SJCRH30 (cell line): ENCODE results near the gene NPSR1. TPM values are rescaled to one million over a fixed set of nuclear protein-coding genes. Genes with fewer than 3 reads are reported as not detected.
"Not testable (repeated sequence)": the region's sequence is repeated elsewhere in the genome, so short reads cannot be mapped to it uniquely, and the experiment has no call there.

Source experiments
- DNase-seq, 2 experiments: peaks; one replicate each; pipeline ENCODE4 v3.0.0-alpha.2; 2015 to 2020
- H3K27ac ChIP-seq: fragments of 250-450 bp; sonication (Bioruptor Pico); 2 replicates; pipeline ENCODE4 v1.5.1; 2020; ENCODE audit warnings: mild to moderate bottlenecking, moderate library complexity
- H3K27me3 ChIP-seq: fragments of 250-450 bp; sonication (Bioruptor Pico); 2 replicates; pipeline ENCODE4 v1.5.1; 2020; ENCODE audit warnings: mild to moderate bottlenecking, moderate library complexity
- H3K36me3 ChIP-seq: fragments of 250-450 bp; sonication (Bioruptor Pico); 2 replicates; pipeline ENCODE4 v1.5.1; 2020; ENCODE audit warnings: mild to moderate bottlenecking, moderate library complexity
- H3K4me1 ChIP-seq: fragments of 250-450 bp; sonication (Bioruptor Pico); 2 replicates; pipeline ENCODE4 v1.5.1; 2020; ENCODE audit warnings: mild to moderate bottlenecking, moderate library complexity
- H3K4me3 ChIP-seq: fragments of 250-450 bp; sonication (Bioruptor Pico); 2 replicates; pipeline ENCODE4 v1.5.1; 2020; ENCODE audit warnings: mild to moderate bottlenecking, moderate library complexity
- H3K9me3 ChIP-seq: fragments of 250-450 bp; sonication (Bioruptor Pico); replicated peaks from 2 replicates; pipeline ENCODE4 v1.5.1; 2020; ENCODE audit warnings: mild to moderate bottlenecking, moderate library complexity
- total RNA-seq: library from RNA; depleted of rRNA; stranded (reverse); fragments of >200 nt; shearing (Covaris generic); gene quantifications from 2 replicates; pipeline ENCODE4 v1.2.3, GENCODE V29; 2014; rRNA removed

NPSR1 gene
- not detected in 2 replicates for total RNA-seq

- H3K4me1 ChIP-seq = no peaks in the 10 kb centered on the region
- H3K4me3 ChIP-seq = no peak within 1 kb of the TSS
- no peak within 1 kb of the TSS for H3K27ac ChIP-seq
Observed at GRCh38 chr7:34657632-34658268, at the start of gene NPSR1. Gene NPSR1, plus strand, starts transcription at chr7:34658218. Its CDS starts 195 bp downstream, at chr7:34658413.

GRCh38 chr7:34612661-34613060 is 45.4 kb upstream of the NPSR1 start:
- no peak overlapping the region; the same call in 1 of the 2 replicates for H3K27ac ChIP-seq
- peak in 1 of 2 experiments; percentile 14 for DNase-seq
- H3K4me3 ChIP-seq = no peak overlapping the region

More at GRCh38 chr7:34657632-34658268, at the start of gene NPSR1:
- Histone ChIP-seq H3K36me3 (no peaks in the 10 kb centered on the region), H3K27me3 (peaks cover 19% of the 10 kb centered on the region), H3K9me3 (no peaks in the 10 kb centered on the region)
- DNase-seq = no peak

GRCh38 chr7:34620425-34620824 is 37.6 kb upstream of the NPSR1 start:
- DNase-seq = no peak
- H3K9me3 ChIP-seq = no peaks in the 10 kb centered on the region
- H3K4me3 ChIP-seq = no peak overlapping the region
- H3K36me3 ChIP-seq = no peaks in the 10 kb centered on the region
- no peak overlapping the region for H3K27ac ChIP-seq
- peaks cover 10% of the 10 kb centered on the region for H3K27me3 ChIP-seq
- H3K4me1 ChIP-seq = 0 out of 2 replicates have a peak, but pooled peaks cover 5% of the 10 kb centered on the region

More at GRCh38 chr7:34612661-34613060, 45.4 kb upstream of the NPSR1 start:
- Histone ChIP-seq H3K36me3 (no peaks in the 10 kb centered on the region), H3K27me3 (no peaks in the 10 kb centered on the region), H3K4me1 (no peaks in the 10 kb centered on the region), H3K9me3 (no peaks in the 10 kb centered on the region)

GRCh38 chr7:34622182-34622581 is 35.8 kb upstream of the NPSR1 start:
- Histone ChIP-seq H3K4me3 (no peak overlapping the region), H3K9me3 (no peaks in the 10 kb centered on the region), H3K27ac (no peak overlapping the region), H3K27me3 (peaks cover 10% of the 10 kb centered on the region), H3K36me3 (no peaks in the 10 kb centered on the region), H3K4me1 (0 out of 2 replicates have a peak, but pooled peaks cover 5% of the 10 kb centered on the region)
- no peak for DNase-seq

GRCh38 chr7:34622771-34623250 is 35.2 kb upstream of the NPSR1 start:
- Histone ChIP-seq H3K4me1 (0 out of 2 replicates have a peak, but pooled peaks cover 5% of the 10 kb centered on the region), H3K36me3 (no peaks in the 10 kb centered on the region), H3K4me3 (no peak overlapping the region), H3K27ac (no peak overlapping the region), H3K9me3 (no peaks in the 10 kb centered on the region), H3K27me3 (peaks cover 10% of the 10 kb centered on the region)
- no peak for DNase-seq

DNA sequence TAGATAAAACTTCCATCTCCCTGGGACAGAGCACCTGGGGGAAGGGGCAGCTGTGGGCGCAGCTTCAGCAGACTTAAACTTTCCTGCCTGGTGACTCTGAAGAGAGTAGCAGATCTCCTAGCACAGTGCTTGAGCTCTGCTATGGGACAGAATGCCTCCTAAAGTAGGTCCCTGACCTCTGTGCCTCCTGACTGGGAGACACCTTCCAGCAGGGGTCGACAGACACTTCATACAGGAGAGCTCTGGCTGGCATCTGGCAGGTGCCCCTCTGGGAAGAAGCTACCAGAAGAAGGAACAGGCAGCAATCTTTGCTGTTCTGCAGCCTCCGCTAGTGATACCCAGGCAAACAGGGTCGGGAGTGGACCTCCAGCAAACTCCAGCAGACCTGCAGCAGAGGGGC is 29.4 kb upstream of the NPSR1 start:
- H3K27me3 ChIP-seq, H3K36me3 ChIP-seq, H3K4me3 ChIP-seq, H3K9me3 ChIP-seq, H3K4me1 ChIP-seq, H3K27ac ChIP-seq, DNase-seq: not testable (repeated sequence)

GRCh38 chr7:34652809-34653208 is 5.2 kb upstream of the NPSR1 start:
- H3K9me3 ChIP-seq = no peaks in the 10 kb centered on the region
- no peaks in the 10 kb centered on the region for H3K36me3 ChIP-seq
- no peak overlapping the region for H3K4me3 ChIP-seq
- peaks cover 7% of the 10 kb centered on the region; the same call in 1 of the 2 replicates for H3K27me3 ChIP-seq
- DNase-seq = no peak
- H3K27ac ChIP-seq = no peak overlapping the region
- H3K4me1 ChIP-seq = peaks cover 9% of the 10 kb centered on the region

GRCh38 chr7:34653787-34654186 is 4.2 kb upstream of the NPSR1 start:
- Histone ChIP-seq H3K27ac (no peak overlapping the region), H3K4me3 (no peak overlapping the region), H3K4me1 (peaks cover 5% of the 10 kb centered on the region), H3K36me3 (no peaks in the 10 kb centered on the region), H3K27me3 (peaks cover 7% of the 10 kb centered on the region; the same call in 1 of the 2 replicates), H3K9me3 (no peaks in the 10 kb centered on the region)
- no peak for DNase-seq

DNA sequence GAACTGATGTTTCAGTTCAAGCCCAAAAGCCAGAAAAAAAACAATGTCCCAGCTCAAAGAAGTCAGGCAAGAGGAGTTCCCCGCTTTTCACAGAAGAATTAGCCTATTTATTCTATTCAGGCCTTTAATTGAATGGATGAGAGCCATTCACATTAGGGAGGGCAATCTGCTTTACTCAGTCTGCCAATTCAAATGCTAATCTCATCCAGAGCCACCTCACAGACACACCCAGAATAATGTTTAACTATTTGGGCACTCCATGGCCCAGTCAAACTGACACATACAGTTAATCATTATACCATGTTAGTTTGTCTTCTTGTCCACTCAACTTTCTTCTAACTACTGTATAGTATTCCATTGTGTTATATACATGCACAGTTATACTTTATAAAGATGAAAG is 2.6 kb upstream of the NPSR1 start:
- Histone ChIP-seq H3K4me1 (no peaks in the 10 kb centered on the region), H3K9me3 (no peaks in the 10 kb centered on the region), H3K4me3 (no peak overlapping the region), H3K36me3 (no peaks in the 10 kb centered on the region), H3K27me3 (peaks cover 9% of the 10 kb centered on the region; the same call in 1 of the 2 replicates), H3K27ac (no peak overlapping the region)
- DNase-seq = no peak

DNA sequence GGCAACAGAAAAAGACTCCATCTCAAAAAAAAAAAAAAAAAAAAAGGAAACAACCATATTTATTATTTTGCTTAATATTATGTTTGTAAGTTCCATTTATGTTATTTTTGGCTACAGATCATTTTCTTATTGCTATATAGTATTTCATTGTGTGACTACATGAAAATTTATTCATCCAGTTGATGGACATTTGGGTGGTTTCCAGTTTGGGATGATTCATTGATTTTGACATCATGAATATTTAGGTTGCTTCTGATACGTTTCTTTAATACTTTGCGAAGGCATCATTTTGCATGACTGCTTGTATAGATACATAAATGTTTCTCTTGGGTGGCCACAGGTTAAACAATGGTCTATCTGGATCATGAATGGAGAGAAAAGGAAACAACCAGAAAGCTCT is 2.0 kb upstream of the NPSR1 start:
- Histone ChIP-seq H3K9me3 (no peaks in the 10 kb centered on the region), H3K4me3 (no peak overlapping the region), H3K4me1 (no peaks in the 10 kb centered on the region), H3K36me3 (no peaks in the 10 kb centered on the region), H3K27ac (no peak overlapping the region), H3K27me3 (peaks cover 9% of the 10 kb centered on the region; the same call in 1 of the 2 replicates)
- no peak for DNase-seq

DNA sequence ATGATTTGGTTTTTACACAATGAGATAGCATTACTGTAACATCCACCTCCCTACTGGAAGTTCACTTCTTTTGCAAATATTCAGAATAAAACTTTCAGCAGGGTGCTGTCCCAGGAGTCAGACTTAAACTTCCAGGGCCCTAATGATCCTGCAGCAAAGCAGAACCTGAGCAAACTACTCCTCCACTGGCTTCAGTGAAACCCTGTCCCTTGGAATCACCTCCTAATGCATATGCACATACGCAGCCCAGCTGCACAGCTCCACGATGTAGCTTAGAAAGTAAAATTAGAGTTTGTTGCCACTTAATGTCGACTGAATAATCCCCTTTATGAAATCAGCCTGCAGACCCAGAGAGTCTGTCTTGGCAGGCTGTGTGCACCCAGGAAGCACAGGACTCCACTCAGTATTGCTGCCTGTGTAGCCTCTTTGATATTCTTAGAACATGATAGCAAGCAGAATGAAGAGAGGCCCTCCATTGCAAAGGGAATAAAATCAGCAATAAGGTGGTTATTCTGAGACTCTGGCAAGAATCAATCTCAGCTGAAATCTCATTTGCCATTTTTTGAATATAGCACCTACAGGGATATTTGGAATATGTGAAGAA is 1.6 kb downstream of the NPSR1 start:
- no peaks in the 10 kb centered on the region for H3K9me3 ChIP-seq
- DNase-seq = no peak
- no peaks in the 10 kb centered on the region for H3K4me1 ChIP-seq
- H3K27ac ChIP-seq = no peak overlapping the region
- peaks cover 24% of the 10 kb centered on the region for H3K27me3 ChIP-seq
- no peaks in the 10 kb centered on the region for H3K36me3 ChIP-seq
- no peak overlapping the region for H3K4me3 ChIP-seq

GRCh38 chr7:34662058-34662708 is 4.2 kb downstream of the NPSR1 start:
- Histone ChIP-seq H3K4me3 (no peak overlapping the region), H3K27ac (no peak overlapping the region), H3K4me1 (no peaks in the 10 kb centered on the region), H3K9me3 (no peaks in the 10 kb centered on the region), H3K27me3 (peaks cover 31% of the 10 kb centered on the region), H3K36me3 (no peaks in the 10 kb centered on the region)
- DNase-seq = no peak

GRCh38 chr7:34664755-34665154 is 6.7 kb downstream of the NPSR1 start:
- Histone ChIP-seq H3K36me3 (no peaks in the 10 kb centered on the region), H3K4me3 (no peak overlapping the region), H3K4me1 (no peaks in the 10 kb centered on the region), H3K27ac (no peak overlapping the region), H3K9me3 (no peaks in the 10 kb centered on the region), H3K27me3 (peaks cover 23% of the 10 kb centered on the region)
- DNase-seq = no peak

- H3K4me3 ChIP-seq = no peak overlapping the region
- no peak for DNase-seq
- no peaks in the 10 kb centered on the region for H3K36me3 ChIP-seq
- H3K4me1 ChIP-seq = no peaks in the 10 kb centered on the region
- H3K27me3 ChIP-seq = no peaks in the 10 kb centered on the region
- no peaks in the 10 kb centered on the region for H3K9me3 ChIP-seq
- H3K27ac ChIP-seq = no peak overlapping the region
Observed at GRCh38 chr7:34672430-34672829, 14.4 kb downstream of the NPSR1 start.

DNA sequence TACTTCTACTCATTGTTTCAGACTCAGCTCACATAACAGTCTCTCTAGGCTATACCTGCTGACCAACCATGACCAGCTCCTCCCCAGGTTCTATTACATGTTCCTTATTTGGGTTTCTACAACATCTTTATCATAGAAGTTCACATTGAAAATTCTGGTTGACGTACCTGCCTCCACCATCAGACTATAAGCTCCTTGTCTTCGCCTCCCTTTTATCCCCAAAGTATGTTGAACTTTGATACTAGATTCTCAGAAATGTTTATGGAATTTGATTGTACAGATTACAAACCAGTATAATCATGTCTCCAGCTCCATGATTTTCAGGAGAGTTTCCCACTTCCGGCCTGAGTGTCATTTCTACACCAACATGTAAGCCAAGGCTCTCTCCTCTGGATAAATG is 15.0 kb downstream of the NPSR1 start:
- Histone ChIP-seq H3K36me3 (no peaks in the 10 kb centered on the region), H3K27ac (no peak overlapping the region), H3K4me1 (no peaks in the 10 kb centered on the region), H3K9me3 (no peaks in the 10 kb centered on the region), H3K4me3 (no peak overlapping the region), H3K27me3 (no peaks in the 10 kb centered on the region)
- no peak for DNase-seq
